CD4-positive, alpha-beta T cell treated with Interleukin-6 at 100 ng/mL for 8 hours (primary cell): ENCODE measurements around the gene ABHD16A.
"Not testable (repeated sequence)": the region's sequence is repeated elsewhere in the genome, so short reads cannot be mapped to it uniquely, and the experiment has no call there.

Experiments
- DNase-seq: peaks from one replicate; pipeline ENCODE4 v3.0.0-alpha.2; 2020; ENCODE audit warnings: mixed read lengths, low spot score

ABHD16A gene

GRCh38 chr6:31713991-31714684 lies 11.0 kb upstream of the ABHD16A start:
- DNase-seq = no peak

DNA sequence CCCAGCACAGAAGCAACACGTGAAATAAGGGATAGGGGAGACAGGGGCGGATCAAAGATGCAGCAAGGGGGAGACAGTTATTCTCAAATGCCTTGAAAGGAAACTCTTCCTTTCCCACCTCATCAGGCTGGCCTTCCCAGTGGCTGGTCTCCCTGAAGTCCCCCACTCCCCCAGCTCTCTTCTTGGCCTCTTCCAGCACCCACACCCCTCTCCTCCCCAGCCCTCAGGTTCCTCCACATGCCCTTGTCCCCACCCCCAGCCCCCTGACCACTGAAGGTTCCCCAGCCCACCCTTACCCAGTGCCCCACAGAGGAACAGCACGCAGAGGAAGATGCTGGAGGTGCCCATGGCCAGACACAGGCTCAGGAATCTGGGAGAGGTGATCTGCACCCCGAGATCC lies 10.3 kb upstream of the ABHD16A start:
- no peak for DNase-seq

GRCh38 chr6:31712296-31712695 lies 9.2 kb upstream of the ABHD16A start:
- DNase-seq = no peak

GRCh38 chr6:31711233-31711632 lies 8.1 kb upstream of the ABHD16A start:
- DNase-seq = no peak

DNA sequence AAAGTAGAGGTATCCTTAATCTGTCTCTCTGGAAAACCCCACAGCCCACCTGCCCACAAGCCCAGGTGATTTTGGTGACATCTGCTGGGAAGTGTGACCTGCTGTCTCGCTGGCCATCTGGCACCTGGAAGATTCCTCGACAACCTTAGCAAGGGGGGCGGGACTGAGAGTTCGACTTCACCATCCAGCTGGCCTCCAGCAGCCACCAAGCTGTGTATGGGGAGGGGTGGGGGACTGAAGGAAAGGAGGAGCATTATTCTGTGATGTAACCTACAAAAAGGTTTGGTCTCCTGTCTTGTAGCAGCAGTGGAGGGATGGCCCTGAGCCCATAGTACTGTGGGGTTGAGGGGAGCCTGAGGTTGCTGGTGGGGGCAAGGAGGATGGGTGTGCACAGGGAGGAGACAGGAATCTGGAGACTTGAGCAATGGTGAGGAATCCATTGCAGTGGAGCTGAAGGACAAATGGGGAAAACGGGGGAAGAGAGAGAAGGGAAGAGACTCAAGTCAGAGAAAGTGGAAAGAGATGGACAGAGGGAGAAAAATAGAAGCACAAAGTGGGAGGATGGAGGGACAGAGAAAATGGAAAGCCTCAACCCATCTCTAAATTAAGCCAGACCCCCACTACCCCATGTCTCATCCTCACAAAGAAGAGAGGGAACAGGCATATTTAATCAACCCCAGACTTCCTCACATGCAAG lies 7.5 kb upstream of the ABHD16A start:
- DNase-seq = no peak

DNA sequence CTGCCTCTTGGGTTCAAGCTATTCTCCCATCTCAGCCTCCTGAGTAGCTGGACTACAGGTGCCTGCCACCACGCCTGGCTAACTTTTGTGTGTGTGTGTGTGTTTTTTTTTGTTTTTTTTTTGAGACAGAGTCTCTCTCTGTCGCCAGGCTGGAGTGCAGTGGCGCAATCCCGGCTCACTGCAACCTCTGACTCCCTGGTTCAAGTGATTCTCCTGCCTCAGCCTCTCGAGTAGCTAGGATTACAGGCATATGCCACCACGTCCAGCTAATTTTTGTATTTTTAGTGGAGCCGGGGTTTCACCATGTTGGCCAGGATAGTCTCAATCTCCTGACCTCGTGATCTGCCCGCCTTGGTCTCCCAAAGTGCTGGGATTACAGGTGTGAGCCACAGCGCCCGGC lies 6.0 kb upstream of the ABHD16A start:
- DNase-seq = not testable (repeated sequence)

DNA sequence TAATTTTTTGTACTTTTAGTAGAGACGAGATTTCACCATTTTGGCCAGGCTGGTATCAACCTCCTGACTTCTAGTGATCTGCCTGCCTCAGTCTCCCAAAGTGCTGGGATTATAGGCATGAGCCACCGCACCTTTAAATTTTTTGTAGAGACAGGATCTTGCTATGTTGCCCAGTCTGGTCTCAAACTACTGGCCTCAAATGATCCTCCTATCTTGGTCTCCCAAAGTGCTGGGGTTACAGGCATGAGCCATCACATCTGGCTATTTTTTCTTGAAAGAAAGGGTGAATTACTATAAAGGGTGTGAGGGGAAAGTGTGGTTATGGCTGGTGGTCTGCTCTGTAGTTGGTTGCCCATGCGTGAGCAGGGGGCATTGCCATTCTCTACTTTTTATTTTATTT lies 5.1 kb upstream of the ABHD16A start:
- DNase-seq = no peak

DNA sequence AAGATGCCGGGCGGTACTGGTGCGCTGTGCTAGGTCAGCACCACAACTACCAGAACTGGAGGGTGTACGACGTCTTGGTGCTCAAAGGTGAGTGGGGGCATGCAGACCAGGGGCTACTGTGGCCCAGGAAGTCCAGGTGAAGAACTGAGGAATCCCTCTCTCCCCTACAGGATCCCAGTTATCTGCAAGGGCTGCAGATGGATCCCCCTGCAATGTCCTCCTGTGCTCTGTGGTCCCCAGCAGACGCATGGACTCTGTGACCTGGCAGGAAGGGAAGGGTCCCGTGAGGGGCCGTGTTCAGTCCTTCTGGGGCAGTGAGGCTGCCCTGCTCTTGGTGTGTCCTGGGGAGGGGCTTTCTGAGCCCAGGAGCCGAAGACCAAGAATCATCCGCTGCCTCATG lies 4.6 kb upstream of the ABHD16A start:
- DNase-seq = no peak

- no peak for DNase-seq
Observed at GRCh38 chr6:31706599-31706998, 3.5 kb upstream of the ABHD16A start, which contains the start of gene LY6G6F. Gene LY6G6F (plus strand): TSS chr6:31706866. CDS start chr6:31706907, 41 bp downstream.

DNA sequence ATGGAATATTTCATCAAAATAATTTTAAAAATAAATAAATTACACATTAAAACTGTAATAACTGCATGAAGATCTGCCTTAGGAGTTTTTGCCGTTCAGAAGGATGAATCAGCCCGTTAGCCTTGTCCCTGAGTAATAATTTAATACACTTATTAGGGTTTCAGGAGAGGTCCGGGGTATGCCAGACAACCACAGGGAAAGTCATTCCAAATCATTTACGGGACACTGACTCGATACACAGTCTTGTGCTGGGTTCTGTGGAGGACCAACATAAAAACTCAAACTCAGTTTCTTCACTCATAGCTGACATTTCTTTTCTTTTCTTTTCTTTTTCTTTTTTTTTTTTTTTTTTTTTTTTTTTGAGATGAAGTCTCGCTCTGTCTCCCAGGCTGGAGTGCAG lies 2.8 kb upstream of the ABHD16A start:
- no peak for DNase-seq

DNA sequence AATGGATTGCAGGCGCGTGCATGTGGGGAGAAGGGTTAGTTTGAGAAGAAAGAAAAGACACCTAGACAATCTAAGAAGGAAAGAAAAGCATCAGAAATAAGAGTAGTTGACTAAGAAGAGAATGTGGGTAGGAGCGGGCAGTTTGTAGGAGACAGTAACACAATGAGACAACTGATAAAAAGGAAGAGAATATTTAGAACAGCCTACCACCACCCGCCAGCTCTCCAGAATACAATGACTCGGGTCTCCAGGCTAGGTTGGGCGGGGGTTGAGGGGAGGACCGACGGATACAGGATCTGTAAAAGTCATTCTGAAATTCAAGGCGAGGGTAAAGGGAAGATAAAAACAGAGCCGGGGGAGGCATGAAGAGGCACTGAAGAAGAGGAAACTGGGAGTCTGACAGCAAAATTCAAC lies 712 bp downstream of the ABHD16A start:
- no peak for DNase-seq

- no peak for DNase-seq
Observed at GRCh38 chr6:31701666-31702404, 1.3 kb downstream of the ABHD16A start.

DNA sequence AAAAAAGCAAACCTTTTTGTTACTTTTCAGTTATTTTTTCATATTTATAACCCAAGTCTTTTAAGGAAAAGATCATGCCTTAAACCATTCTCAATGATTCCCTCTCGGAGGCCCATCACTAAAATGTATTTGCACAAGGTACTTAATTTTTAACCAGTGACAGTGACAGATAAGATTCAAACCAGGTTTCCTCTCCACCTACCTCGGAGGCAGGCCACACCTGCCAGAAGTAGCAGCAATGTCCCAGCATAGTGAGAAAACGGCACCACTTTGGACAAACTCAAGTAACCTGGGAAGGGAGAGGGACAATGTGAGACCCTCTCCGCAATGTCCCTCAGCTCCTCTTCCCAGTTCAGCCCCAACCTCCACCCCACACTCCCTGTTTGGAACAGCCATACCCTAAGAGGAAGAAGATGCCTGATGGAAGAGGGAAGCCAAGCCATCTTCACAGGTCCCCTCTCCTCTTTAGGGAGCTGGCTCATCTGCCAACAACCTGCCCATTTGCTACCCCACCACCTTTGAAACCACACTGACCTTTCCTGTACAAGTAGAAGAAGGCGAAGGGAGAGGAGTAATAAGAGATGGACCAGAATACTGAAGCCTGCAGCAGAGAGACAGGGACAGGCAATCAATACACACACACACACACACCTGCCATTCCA lies 2.3 kb downstream of the ABHD16A start:
- DNase-seq = no peak

DNA sequence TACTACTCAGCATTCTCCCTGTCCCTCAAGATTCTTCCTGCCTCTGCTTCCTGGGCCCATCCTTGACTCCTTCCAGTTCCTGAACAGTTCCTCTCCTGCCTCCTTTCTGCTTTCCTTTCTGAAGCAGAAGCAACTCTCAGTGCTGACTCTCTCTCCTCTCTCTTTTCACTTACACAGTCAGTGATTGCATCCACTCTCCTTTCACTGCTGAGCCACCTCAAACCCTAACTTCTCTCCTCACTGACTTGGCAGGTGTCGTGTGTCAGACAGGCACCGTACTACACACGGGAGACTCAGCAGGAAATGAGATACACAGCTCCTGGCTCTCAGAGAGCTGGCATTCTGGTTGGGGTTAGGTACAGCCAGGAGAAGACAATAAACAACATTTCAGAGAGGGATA lies 5.6 kb downstream of the ABHD16A start:
- DNase-seq = no peak

- no peak for DNase-seq
Observed at GRCh38 chr6:31693535-31693934, 9.6 kb downstream of the ABHD16A start.

DNA sequence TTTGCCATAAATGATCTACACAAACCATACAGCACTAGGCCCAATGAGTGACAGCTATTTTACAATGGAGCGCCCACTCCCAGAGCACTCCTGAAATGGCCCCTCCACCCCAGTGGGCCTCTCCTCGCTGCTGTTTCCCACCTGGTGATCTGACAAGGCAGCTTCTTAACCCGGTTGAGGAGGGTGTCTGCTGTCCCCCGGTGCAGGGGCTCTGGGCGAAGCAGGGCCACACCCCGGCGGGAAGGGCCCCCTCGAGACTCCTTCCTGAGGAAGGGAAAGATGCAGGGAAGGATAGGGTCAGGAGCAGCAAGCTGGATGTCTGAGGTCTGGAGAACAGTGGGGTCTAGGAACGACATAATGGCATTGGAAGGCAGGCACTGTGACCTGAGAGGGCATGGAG lies 10.2 kb downstream of the ABHD16A start:
- DNase-seq = no peak

DNA sequence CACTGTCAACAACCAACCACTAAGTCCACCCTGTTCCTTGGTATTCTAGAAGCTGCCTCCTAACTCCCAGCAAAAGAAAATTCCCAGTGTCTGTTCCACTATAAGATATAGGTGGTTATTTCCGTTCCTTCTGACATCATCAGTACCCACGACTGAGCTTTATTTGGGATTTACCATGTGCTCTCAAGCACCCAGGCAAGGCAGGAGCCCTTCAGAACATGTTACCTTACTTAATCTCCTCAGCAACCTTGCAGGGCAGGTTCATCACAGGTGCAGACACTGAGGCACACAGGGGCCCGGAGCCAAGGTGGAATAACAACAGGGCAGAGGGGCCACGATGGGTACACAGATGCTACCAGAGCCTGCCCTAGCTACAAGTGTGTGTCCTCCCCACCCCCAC lies 10.8 kb downstream of the ABHD16A start:
- DNase-seq = no peak

- no peak for DNase-seq
Observed at GRCh38 chr6:31691564-31692108, 11.5 kb downstream of the ABHD16A start.

GRCh38 chr6:31691078-31691463 lies 12.1 kb downstream of the ABHD16A start:
- no peak for DNase-seq

GRCh38 chr6:31690231-31691077 lies 12.7 kb downstream of the ABHD16A start:
- no peak for DNase-seq
